ENCODE data around the gene CRYBB1.

The CRYBB1 gene

GRCh38 chr22:26642465-26643417 is 24.9 kb upstream of the CRYBB1 start:
- H3K4me2 ChIP-seq (ENCODE audit: low read length) = no peak overlapping the region
- no peak for TF ChIP-seq CTCF (IDR thresholded peaks at IDR 0.05)
- H3K9ac ChIP-seq = no peak overlapping the region
- no peak overlapping the region for H3K4me3 ChIP-seq (ENCODE audit: low read depth, low read length)
- H3K27ac ChIP-seq = no peak overlapping the region
- H3K27me3 ChIP-seq (ENCODE audit: control insufficient read depth, insufficient read depth, low read length) = no peaks in the 10 kb centered on the region
- no peak overlapping the region for H2AFZ ChIP-seq
- H3K79me2 ChIP-seq = no peaks in the 10 kb centered on the region
- H3K36me3 ChIP-seq (ENCODE audit: control insufficient read depth, insufficient read depth, low read length) = no peaks in the 10 kb centered on the region
- H3K9me3 ChIP-seq (ENCODE audit: control insufficient read depth, low read length) = no peaks in the 10 kb centered on the region
- H3K4me1 ChIP-seq = no peaks in the 10 kb centered on the region

GRCh38 chr22:26636296-26636695 is 18.5 kb upstream of the CRYBB1 start:
- Histone ChIP-seq H3K9ac (no peak overlapping the region), H3K4me2 (ENCODE audit: low read length) (no peak overlapping the region), H3K4me3 (ENCODE audit: low read depth, low read length) (no peak overlapping the region), H3K27me3 (ENCODE audit: control insufficient read depth, insufficient read depth, low read length) (peaks cover 3% of the 10 kb centered on the region), H2AFZ (no peak overlapping the region), H3K9me3 (ENCODE audit: control insufficient read depth, low read length) (no peaks in the 10 kb centered on the region), H3K27ac (no peak overlapping the region), H3K79me2 (no peaks in the 10 kb centered on the region), H3K36me3 (ENCODE audit: control insufficient read depth, insufficient read depth, low read length) (no peaks in the 10 kb centered on the region), H3K4me1 (no peaks in the 10 kb centered on the region)
- TF ChIP-seq CTCF (IDR thresholded peaks at IDR 0.05) = no peak

- TF ChIP-seq CTCF (IDR thresholded peaks at IDR 0.05) = no peak
- Histone ChIP-seq H3K79me2 (no peaks in the 10 kb centered on the region), H3K9ac (no peak overlapping the region), H3K27ac (no peak overlapping the region), H3K36me3 (ENCODE audit: control insufficient read depth, insufficient read depth, low read length) (no peaks in the 10 kb centered on the region), H3K4me2 (ENCODE audit: low read length) (no peak overlapping the region), H3K4me3 (ENCODE audit: low read depth, low read length) (no peak overlapping the region), H3K4me1 (no peaks in the 10 kb centered on the region), H3K9me3 (ENCODE audit: control insufficient read depth, low read length) (no peaks in the 10 kb centered on the region), H2AFZ (no peak overlapping the region), H3K27me3 (ENCODE audit: control insufficient read depth, insufficient read depth, low read length) (peaks cover 3% of the 10 kb centered on the region)
Observed at GRCh38 chr22:26635117-26635516, 17.3 kb upstream of the CRYBB1 start.

GRCh38 chr22:26634189-26634588 is 16.4 kb upstream of the CRYBB1 start:
- TF ChIP-seq CTCF (IDR thresholded peaks at IDR 0.05) = no peak
- H3K27me3 ChIP-seq (ENCODE audit: control insufficient read depth, insufficient read depth, low read length) = peaks cover 3% of the 10 kb centered on the region

More at GRCh38 chr22:26634189-26634588, 16.4 kb upstream of the CRYBB1 start:
- Histone ChIP-seq H3K4me1 (no peaks in the 10 kb centered on the region), H3K79me2 (no peaks in the 10 kb centered on the region), H3K4me3 (ENCODE audit: low read depth, low read length) (no peak overlapping the region), H3K27ac (no peak overlapping the region), H3K9me3 (ENCODE audit: control insufficient read depth, low read length) (no peaks in the 10 kb centered on the region), H3K4me2 (ENCODE audit: low read length) (no peak overlapping the region), H3K36me3 (ENCODE audit: control insufficient read depth, insufficient read depth, low read length) (no peaks in the 10 kb centered on the region), H2AFZ (no peak overlapping the region), H3K9ac (no peak overlapping the region)
